RPMI8226 (cell line): Measurements from ENCODE around the gene LCE2D.
"Not testable (repeated sequence)": the region's sequence is repeated elsewhere in the genome, so short reads cannot be mapped to it uniquely, and the experiment has no call there.

ENCODE experiments used
- DNase-seq: peaks from one replicate; pipeline ENCODE4 v3.0.0-alpha.2; 2015

LCE2D gene

GRCh38 chr1:152663098-152663497 lies at the start of gene LCE2D:
Gene LCE2D (plus strand): TSS chr1:152663380. CDS start chr1:152664106, 726 bp downstream.
- DNase-seq: no peak

GRCh38 chr1:152613511-152613910 lies 49.7 kb upstream of the LCE2D start, which contains the start of gene LCE3B:
Gene LCE3B (plus strand): TSS chr1:152613811. CDS start chr1:152613811, 0 bp downstream.
- DNase-seq: no peak

GRCh38 chr1:152621993-152622392 lies 41.2 kb upstream of the LCE2D start:
- DNase-seq: no peak

- peak; percentile 27 for DNase-seq
These were observed 40.4 kb upstream of the LCE2D start, which contains the start of gene LCE3A for GRCh38 chr1:152622803-152623202. Gene LCE3A (minus strand): TSS chr1:152623103. CDS start chr1:152623103, 0 bp downstream.

GRCh38 chr1:152623203-152623844 lies 39.9 kb upstream of the LCE2D start:
- DNase-seq: peak; percentile 37

GRCh38 chr1:152626744-152627143 lies 36.4 kb upstream of the LCE2D start:
- DNase-seq: no peak

- no peak for DNase-seq
These were observed 32.6 kb upstream of the LCE2D start for GRCh38 chr1:152630596-152630995.

GRCh38 chr1:152640351-152640750 lies 22.8 kb upstream of the LCE2D start:
- no peak for DNase-seq

- DNase-seq: no peak
These were observed 19.2 kb upstream of the LCE2D start for GRCh38 chr1:152643945-152644344.

GRCh38 chr1:152645146-152645545 lies 18.0 kb upstream of the LCE2D start:
- no peak for DNase-seq

- DNase-seq: no peak
These were observed 16.5 kb upstream of the LCE2D start for GRCh38 chr1:152646656-152647055.

- peak; percentile 79 for DNase-seq
These were observed 9.1 kb upstream of the LCE2D start for GRCh38 chr1:152654110-152654509.

- no peak for DNase-seq
These were observed 6.7 kb upstream of the LCE2D start for GRCh38 chr1:152656459-152656858.

- DNase-seq: no peak
These were observed 5.5 kb upstream of the LCE2D start for GRCh38 chr1:152657677-152658076.

- no peak for DNase-seq
These were observed 4.5 kb upstream of the LCE2D start for GRCh38 chr1:152658649-152659048.

- not testable (repeated sequence) for DNase-seq
These were observed 3.0 kb downstream of the LCE2D start for GRCh38 chr1:152666171-152666570.

- no peak for DNase-seq
These were observed 4.5 kb downstream of the LCE2D start for GRCh38 chr1:152667648-152668047.

GRCh38 chr1:152673016-152673415 lies 9.8 kb downstream of the LCE2D start:
- DNase-seq: no peak

- DNase-seq: not testable (repeated sequence)
These were observed 11.8 kb downstream of the LCE2D start, which contains the start of gene LCE2C for GRCh38 chr1:152674983-152675382. Gene LCE2C (plus strand): TSS chr1:152675279. CDS start chr1:152676016, 737 bp downstream.

GRCh38 chr1:152679459-152679858 lies 16.3 kb downstream of the LCE2D start:
- no peak for DNase-seq

- no peak for DNase-seq
These were observed 18.4 kb downstream of the LCE2D start for GRCh38 chr1:152681616-152682015.

GRCh38 chr1:152683846-152684245 lies 20.7 kb downstream of the LCE2D start:
- no peak for DNase-seq

- DNase-seq: not testable (repeated sequence)
These were observed 22.6 kb downstream of the LCE2D start, which contains the start of gene LCE2B for GRCh38 chr1:152685823-152686222. Gene LCE2B (plus strand): TSS chr1:152686123. CDS start chr1:152686844, 721 bp downstream.

- no peak for DNase-seq
These were observed 34.8 kb downstream of the LCE2D start, which contains the start of gene LCE2A for GRCh38 chr1:152697701-152698600. Gene LCE2A (plus strand): TSS chr1:152698345. CDS start chr1:152698902, 557 bp downstream.
